Neural progenitor cell (in vitro differentiated cells): ENCODE measurements around the gene TNS3.

ENCODE experiments used
- EZH2 ChIP-seq: fragments of 200-600 bp; sonication (generic); IDR thresholded peaks from 2 replicates; pipeline ENCODE4 v1.6.1; 2017; ENCODE audit warnings: antibody characterized with exemption, mild to moderate bottlenecking, moderate library complexity
- TF ChIP-seq, protein P1 (sequence below): fragments of 200-600 bp; sonication (generic); IDR thresholded peaks from 2 replicates; pipeline ENCODE4 v1.5.1; 2017; ENCODE audit warnings: antibody characterized with exemption, mild to moderate bottlenecking

DNA sequence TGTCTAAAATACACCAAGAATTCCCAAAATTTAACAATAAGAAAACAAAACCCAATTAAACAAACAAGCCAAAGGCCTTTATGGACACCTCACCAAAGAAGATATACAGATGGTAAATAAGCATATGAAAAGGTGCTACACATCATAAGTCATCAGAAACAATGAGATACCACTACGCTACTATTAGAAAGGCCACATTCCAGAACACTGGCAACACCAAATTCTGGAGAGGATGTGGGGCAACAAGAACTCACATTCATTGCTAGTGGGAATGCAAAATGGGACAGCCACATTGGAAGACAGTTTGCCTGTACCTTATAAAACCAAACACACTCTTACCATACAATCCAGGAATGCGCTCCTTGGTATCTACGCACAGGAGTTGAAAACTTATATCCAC lies 291.4 kb downstream of the TNS3 start:
- TF ChIP-seq, protein P1, sequence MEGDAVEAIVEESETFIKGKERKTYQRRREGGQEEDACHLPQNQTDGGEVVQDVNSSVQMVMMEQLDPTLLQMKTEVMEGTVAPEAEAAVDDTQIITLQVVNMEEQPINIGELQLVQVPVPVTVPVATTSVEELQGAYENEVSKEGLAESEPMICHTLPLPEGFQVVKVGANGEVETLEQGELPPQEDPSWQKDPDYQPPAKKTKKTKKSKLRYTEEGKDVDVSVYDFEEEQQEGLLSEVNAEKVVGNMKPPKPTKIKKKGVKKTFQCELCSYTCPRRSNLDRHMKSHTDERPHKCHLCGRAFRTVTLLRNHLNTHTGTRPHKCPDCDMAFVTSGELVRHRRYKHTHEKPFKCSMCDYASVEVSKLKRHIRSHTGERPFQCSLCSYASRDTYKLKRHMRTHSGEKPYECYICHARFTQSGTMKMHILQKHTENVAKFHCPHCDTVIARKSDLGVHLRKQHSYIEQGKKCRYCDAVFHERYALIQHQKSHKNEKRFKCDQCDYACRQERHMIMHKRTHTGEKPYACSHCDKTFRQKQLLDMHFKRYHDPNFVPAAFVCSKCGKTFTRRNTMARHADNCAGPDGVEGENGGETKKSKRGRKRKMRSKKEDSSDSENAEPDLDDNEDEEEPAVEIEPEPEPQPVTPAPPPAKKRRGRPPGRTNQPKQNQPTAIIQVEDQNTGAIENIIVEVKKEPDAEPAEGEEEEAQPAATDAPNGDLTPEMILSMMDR: no peak
- TF ChIP-seq EZH2: no peak
